Measurements from ENCODE around the gene PCDHGB1.
"Not testable (repeated sequence)": the region's sequence is repeated elsewhere in the genome, so short reads cannot be mapped to it uniquely, and the experiment has no call there.

Gene PCDHGB1

DNA sequence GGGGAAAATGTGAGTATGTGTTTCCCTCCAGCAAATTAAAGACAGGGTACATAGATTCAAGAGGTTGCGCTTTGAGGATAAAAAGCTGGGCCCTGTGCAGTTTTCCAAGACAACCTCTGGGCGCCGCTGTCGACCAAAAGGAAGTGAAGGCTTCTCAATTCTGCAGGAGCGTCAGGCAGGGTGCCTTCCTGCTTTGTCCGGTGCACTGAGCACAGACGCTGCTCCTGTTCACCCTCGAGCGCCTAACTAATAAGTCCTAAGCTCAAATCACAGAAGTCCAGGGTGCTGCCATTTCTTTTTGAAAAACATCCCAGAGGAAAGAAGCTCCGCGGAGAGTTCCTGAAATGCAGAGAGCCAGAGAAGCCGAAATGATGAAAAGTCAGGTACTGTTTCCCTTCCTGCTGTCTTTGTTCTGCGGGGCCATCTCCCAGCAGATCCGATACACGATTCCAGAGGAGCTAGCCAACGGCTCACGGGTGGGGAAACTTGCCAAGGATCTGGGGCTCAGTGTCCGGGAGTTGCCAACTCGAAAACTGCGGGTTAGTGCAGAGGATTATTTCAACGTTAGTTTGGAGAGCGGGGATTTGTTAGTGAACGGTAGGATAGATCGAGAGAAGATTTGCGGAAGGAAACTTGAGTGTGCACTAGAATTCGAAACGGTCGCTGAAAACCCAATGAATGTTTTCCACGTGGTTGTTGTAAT is at the start of gene PCDHGB1:
TSS of gene PCDHGB1 (plus strand) at position 183 of the 703 bp plus-strand sequence. CDS start at position 345, 162 bp downstream.
- intact Hi-C loops (cut with micrococcal nuclease), result no loop called here
- peaks cover 59% of the 10 kb centered on the region for H3K27me3 Mint-ChIP-seq
- H3K9me3 Mint-ChIP-seq, result peaks cover 61% of the 10 kb centered on the region
- H3K36me3 Mint-ChIP-seq (ENCODE audit: low read depth), result peaks cover 5% of the 10 kb centered on the region
- H3K4me3 Mint-ChIP-seq, result peak within 1 kb of the TSS; percentile 14
- H3K4me1 Mint-ChIP-seq (ENCODE audit: low read depth), result no peaks in the 10 kb centered on the region
- H3K27ac Mint-ChIP-seq, result no peak within 1 kb of the TSS

DNA sequence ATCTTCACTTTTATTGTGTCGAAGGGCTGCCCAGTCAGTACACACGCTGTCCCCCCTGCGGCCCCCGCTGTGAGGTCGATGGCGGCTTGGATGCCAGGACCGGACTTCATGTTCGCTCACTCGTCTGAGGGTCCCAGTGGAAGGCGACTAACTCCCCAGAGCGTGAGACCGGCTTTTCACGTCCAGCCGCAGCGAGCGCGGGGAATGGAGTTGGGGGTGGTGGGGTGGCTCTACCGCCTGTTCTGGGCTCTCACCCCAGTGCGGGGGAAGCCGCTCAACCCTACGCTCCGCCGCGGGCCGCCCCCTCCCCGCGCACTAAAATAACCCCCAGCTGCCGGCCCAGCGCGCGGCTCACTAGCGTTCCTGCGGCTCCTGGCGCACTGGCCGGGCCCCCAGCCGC is 46.1 kb upstream of the PCDHGB1 start, which contains the start of gene SLC25A2:
TSS of gene SLC25A2 (minus strand) at position 294 of the 400 bp plus-strand sequence. CDS start at position 110, 184 bp downstream.
- intact Hi-C loops (cut with micrococcal nuclease), result no loop called here
- no peaks in the 10 kb centered on the region for H3K27me3 Mint-ChIP-seq
- H3K4me3 Mint-ChIP-seq, result no peak within 1 kb of the TSS
- H3K9me3 Mint-ChIP-seq, result peaks cover 95% of the 10 kb centered on the region
- no peak within 1 kb of the TSS for H3K27ac Mint-ChIP-seq
- no peaks in the 10 kb centered on the region for H3K4me1 Mint-ChIP-seq (ENCODE audit: low read depth)
- peaks cover 11% of the 10 kb centered on the region for H3K36me3 Mint-ChIP-seq (ENCODE audit: low read depth)

DNA sequence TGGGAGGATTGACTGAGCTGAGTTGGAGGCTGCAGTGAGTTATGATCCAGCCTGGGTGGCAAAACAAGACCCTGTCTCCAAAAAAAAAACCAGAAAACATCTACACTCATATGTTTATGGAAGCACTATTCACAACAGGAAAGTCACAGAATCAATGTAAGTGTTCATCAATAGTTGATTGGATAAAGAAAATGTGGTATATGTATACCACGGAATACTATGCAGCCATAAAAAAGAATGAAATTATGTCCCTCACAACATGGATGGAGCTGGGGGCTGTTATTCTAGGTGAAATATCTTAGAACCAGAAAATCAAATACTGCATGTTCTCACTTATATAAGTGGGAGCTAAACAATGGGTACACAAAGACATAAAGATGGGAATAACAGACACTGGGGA is 43.3 kb upstream of the PCDHGB1 start:
- intact Hi-C loops (cut with micrococcal nuclease), result no loop called here
- Mint-ChIP-seq H3K27me3 (no peaks in the 10 kb centered on the region), H3K27ac (no peak overlapping the region), H3K36me3 (ENCODE audit: low read depth) (peaks cover 15% of the 10 kb centered on the region), H3K9me3 (peaks cover 93% of the 10 kb centered on the region), H3K4me3 (no peak overlapping the region), H3K4me1 (ENCODE audit: low read depth) (no peaks in the 10 kb centered on the region)

DNA sequence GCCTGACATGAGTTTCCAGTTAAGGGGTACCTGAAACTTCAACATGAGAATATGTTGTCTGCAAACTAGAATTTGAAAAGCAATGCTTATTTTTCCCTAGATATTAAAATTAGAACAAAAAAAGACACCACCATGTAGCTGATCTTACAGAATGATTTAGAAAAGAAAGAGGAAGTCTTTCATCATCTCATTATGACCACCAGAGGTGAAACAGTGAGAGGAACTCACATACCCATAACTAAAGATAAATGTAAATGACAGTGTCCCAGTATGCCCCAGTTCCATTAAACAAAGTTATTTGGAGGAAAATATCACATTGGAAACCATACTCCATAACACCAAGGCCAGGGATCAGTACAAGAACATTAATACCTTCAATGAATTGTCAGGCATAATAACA is 36.2 kb upstream of the PCDHGB1 start:
- Mint-ChIP-seq H3K36me3 (ENCODE audit: low read depth) (peaks cover 39% of the 10 kb centered on the region), H3K27ac (no peak overlapping the region)
- intact Hi-C loops (cut with micrococcal nuclease), result loop anchor here (10.0 kb wide), 2 partner anchors 49 to 549 kb away; no protein-coding TSS in a partner anchor

DNA sequence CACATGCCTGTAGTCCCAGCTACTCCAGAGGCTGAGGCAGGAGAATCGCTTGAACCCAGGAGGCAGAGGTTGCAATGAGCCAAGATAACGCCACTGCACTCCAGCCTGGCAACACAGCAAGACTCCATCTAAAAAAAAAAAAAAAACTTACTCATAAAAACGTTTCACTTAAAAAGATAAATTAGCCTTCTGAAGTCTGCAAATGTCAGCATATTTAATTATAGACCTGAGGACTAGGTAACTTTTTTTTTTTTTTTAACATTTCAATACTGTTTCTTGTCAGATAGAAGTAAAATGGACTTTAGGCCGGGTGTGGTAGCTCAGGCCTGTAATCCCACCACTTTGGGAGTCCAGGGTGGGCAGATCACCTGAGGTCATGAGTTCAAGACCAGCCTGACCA is 32.9 kb upstream of the PCDHGB1 start:
- intact Hi-C loops (cut with micrococcal nuclease), result loop anchor here (10.0 kb wide), 2 partner anchors 52 to 552 kb away; no protein-coding TSS in a partner anchor
- not testable (repeated sequence) for H3K27ac Mint-ChIP-seq, H3K4me3 Mint-ChIP-seq, H3K27me3 Mint-ChIP-seq
- H3K36me3 Mint-ChIP-seq (ENCODE audit: low read depth), result peaks cover 64% of the 10 kb centered on the region
- peaks cover 83% of the 10 kb centered on the region for H3K9me3 Mint-ChIP-seq
- H3K4me1 Mint-ChIP-seq (ENCODE audit: low read depth), result peaks cover 18% of the 10 kb centered on the region

More for the DNA sequence above, 36.2 kb upstream of the PCDHGB1 start:
- no peak overlapping the region for H3K4me3 Mint-ChIP-seq
- peaks cover 81% of the 10 kb centered on the region for H3K9me3 Mint-ChIP-seq
- H3K27me3 Mint-ChIP-seq, result no peaks in the 10 kb centered on the region
- H3K4me1 Mint-ChIP-seq (ENCODE audit: low read depth), result peaks cover 7% of the 10 kb centered on the region

DNA sequence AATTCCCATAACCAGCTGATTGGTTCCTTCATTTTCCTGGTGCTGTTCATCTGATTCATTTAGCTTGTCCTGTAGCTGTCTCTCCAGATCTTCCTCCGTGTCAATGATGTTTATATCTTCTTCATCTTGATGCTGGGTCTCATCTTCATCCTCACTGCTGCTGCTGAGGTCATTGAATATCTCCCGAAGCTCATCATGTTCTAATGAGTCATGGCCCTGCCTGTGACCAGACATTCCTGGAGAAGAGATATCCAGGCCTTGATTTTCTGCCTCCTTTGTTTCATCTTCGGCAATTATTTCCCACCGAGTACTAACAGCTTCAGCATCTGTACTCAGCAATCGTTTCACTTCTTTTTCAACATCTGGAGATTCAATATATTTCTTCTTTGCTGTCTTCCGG is 30.7 kb upstream of the PCDHGB1 start:
- peaks cover 6% of the 10 kb centered on the region for H3K27me3 Mint-ChIP-seq
- peaks cover 52% of the 10 kb centered on the region for H3K36me3 Mint-ChIP-seq (ENCODE audit: low read depth)
- H3K9me3 Mint-ChIP-seq, result peaks cover 69% of the 10 kb centered on the region
- H3K4me3 Mint-ChIP-seq, result no peak overlapping the region
- H3K27ac Mint-ChIP-seq, result no peak overlapping the region
- intact Hi-C loops (cut with micrococcal nuclease), result loop anchor here (10.0 kb wide), 2 partner anchors 54 to 554 kb away; no protein-coding TSS in a partner anchor
- peaks cover 18% of the 10 kb centered on the region for H3K4me1 Mint-ChIP-seq (ENCODE audit: low read depth)

DNA sequence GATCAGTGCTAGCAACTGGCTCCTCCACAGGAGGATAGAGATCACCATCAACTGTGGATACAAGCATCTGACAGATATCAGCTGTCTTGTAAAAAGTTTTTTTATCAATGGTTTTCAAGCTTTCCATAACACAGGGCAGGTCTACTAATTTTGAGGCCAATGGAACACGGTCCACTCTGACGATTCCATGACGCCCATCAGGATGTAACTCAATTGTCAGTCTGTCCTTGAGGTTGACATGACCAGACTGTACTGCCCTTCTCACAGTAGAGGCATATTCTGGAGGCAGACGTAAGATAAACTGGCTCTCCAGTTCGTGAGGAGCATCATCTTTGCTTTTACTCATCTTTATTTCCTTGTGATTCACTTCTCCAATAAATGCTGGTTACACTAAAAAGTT is 30.2 kb upstream of the PCDHGB1 start:
- H3K4me3 Mint-ChIP-seq, result peak overlapping the region; percentile 99
- peaks cover 18% of the 10 kb centered on the region for H3K4me1 Mint-ChIP-seq (ENCODE audit: low read depth)
- peak overlapping the region; percentile 100 for H3K27ac Mint-ChIP-seq
- H3K9me3 Mint-ChIP-seq, result peaks cover 69% of the 10 kb centered on the region
- H3K27me3 Mint-ChIP-seq, result peaks cover 6% of the 10 kb centered on the region
- peaks cover 52% of the 10 kb centered on the region for H3K36me3 Mint-ChIP-seq (ENCODE audit: low read depth)
- intact Hi-C loops (cut with micrococcal nuclease), result loop anchor here (10.0 kb wide), 4 partner anchors 55 to 555 kb away; partner anchors contain the start of genes PCDHGA10 and PCDHGB7

DNA sequence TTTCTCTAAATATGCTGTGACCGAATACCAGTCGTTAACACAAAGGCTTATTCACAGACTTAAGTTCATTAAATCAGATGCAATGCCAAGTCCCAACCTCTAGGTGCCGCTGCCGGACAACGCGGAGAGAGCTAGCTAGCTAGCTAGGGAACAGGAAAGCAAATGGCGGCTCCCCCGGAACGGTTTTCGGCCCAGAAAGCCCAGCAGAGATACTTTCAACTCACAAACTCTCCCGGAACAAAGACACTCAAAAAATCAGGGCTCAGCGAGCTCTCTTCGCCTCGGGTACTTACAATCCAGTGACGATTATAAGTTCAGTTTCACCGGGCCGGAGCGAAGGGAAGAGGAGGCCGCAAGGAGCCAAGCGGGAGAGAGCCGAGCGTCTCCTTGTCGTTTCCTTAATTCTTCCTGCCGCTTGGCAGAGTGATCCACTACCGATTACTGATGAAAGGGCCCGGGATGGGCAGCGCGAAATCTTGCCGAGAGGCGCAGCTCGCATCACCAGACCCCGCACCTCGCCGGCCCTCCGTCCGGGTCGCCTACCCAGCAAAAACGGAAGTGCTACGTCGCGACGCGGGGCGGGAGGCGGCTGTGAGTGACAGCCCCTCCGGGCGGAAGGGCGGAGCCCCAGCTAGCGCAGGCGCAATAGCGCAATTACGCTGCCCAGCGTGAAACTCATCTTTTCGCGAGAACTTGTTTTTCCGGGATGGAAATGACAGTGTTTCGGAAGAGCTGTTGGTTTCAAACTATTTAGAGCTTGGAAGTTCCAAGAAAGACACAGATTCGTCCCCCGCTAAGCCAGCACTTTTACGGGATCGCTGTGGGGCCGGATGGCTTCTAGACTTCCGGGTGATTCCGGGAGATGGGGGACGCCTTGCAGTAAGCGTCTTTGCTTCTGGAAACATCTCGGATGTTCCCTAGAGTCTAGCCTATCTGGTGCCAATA is 29.4 kb upstream of the PCDHGB1 start, which contains the start of gene TAF7:
TSS of gene TAF7 (minus strand) at position 560 of the 945 bp plus-strand sequence. CDS start 740 bp downstream, outside the sequence.
- intact Hi-C loops (cut with micrococcal nuclease), result loop anchor here (10.0 kb wide), 2 partner anchors 94 to 194 kb away; partner anchors contain the start of genes PCDHGA10 and PCDHGB7
- Mint-ChIP-seq H3K4me1 (ENCODE audit: low read depth) (peaks cover 13% of the 10 kb centered on the region), H3K4me3 (peak within 1 kb of the TSS; percentile 99), H3K27me3 (peaks cover 6% of the 10 kb centered on the region), H3K27ac (peak within 1 kb of the TSS; percentile 100), H3K36me3 (ENCODE audit: low read depth) (peaks cover 47% of the 10 kb centered on the region), H3K9me3 (peaks cover 64% of the 10 kb centered on the region)

DNA sequence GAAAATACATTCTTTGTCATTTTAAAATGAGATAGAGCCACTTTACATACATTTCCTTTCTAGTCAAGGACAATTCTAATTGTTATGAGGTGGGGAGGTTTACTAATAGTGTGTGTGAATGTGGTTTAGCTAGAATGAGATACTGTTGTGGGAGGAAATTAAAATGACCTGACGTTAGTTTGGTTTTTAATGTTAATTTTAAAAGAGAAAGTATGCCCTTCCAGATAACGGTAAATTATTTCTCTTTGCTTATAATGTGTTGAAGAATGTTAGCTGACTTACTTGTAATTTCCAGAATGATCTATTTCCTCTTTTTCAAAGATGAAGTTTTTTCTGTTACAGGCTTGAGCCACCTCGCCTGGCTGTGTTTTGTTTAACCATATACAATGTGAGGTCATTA is 27.6 kb upstream of the PCDHGB1 start:
- intact Hi-C loops (cut with micrococcal nuclease), result loop anchor here (10.0 kb wide), 2 partner anchors 93 to 193 kb away; partner anchors contain the start of genes PCDHGA10 and PCDHGB7
- H3K27me3 Mint-ChIP-seq, result peaks cover 20% of the 10 kb centered on the region
- peaks cover 73% of the 10 kb centered on the region for H3K9me3 Mint-ChIP-seq
- H3K4me3 Mint-ChIP-seq, result no peak overlapping the region
- peaks cover 40% of the 10 kb centered on the region for H3K36me3 Mint-ChIP-seq (ENCODE audit: low read depth)
- H3K4me1 Mint-ChIP-seq (ENCODE audit: low read depth), result peaks cover 17% of the 10 kb centered on the region
- no peak overlapping the region for H3K27ac Mint-ChIP-seq

DNA sequence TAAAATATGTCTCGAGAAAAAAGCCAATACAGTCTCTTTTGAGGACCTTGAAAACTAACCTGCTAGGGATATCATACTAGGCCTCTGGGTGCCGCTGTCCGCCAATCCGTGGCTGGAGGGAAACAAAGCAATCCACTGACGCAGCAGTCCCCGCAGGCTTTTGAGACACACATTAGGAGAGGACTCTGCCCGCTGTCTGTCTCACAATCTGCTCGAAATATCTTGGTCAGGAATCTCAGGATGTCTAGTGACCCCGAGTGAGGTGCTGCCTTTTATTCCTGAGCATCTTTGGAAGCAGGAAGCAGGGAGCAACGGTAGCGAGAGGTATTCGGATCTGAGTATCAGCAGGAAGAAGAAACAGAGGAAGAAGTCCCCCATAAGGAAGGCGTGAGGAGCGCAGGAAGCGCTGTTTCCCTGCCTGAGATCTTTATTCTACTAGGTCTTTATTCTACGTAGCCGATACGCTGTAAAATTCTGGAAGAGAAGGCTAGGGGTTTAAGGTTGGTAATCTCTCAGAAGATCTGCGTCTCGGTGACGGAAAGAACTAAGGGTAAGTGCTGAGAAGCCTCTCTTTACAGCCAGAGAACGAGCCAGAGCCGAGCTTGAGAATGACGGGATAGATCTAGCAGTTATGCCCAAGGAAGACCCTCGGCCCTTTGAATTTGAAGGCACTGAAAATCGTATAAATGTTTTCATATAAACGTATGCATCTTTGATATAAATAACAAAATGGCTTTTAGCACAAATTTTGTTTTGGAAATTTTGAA is 23.6 kb upstream of the PCDHGB1 start:
- Mint-ChIP-seq H3K9me3 (peaks cover 56% of the 10 kb centered on the region), H3K4me3 (peak overlapping the region; percentile 65), H3K27ac (no peak overlapping the region), H3K36me3 (ENCODE audit: low read depth) (peaks cover 7% of the 10 kb centered on the region), H3K4me1 (ENCODE audit: low read depth) (peaks cover 6% of the 10 kb centered on the region), H3K27me3 (peaks cover 49% of the 10 kb centered on the region)
- intact Hi-C loops (cut with micrococcal nuclease), result loop anchor here (10.0 kb wide), 2 partner anchors 89 to 189 kb away; partner anchors contain the start of genes PCDHGA10 and PCDHGB7

DNA sequence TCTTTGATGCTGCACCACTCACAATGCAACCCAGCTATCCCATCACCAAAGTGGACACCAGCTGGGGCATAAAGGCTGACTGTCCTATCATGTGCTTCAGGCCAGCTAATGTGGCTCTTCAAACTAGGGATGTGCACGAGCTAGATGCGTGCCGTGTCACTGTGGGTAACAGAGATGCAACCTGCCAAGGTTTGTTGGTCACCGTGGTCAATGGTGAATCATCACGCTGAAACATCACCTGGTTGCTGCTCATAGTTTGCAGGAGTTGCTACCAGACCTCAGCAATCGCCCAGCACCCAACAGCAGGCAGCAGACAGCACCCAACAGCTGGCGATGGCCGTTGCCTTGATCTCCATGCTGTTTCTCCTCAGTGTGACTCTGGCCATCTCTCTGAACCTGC is 21.7 kb upstream of the PCDHGB1 start:
- peaks cover 6% of the 10 kb centered on the region for H3K4me1 Mint-ChIP-seq (ENCODE audit: low read depth)
- H3K27ac Mint-ChIP-seq, result no peak overlapping the region
- peaks cover 63% of the 10 kb centered on the region for H3K27me3 Mint-ChIP-seq
- intact Hi-C loops (cut with micrococcal nuclease), result loop anchor here (10.0 kb wide), 2 partner anchors 87 to 187 kb away; partner anchors contain the start of genes PCDHGA10 and PCDHGB7
- H3K9me3 Mint-ChIP-seq, result peaks cover 59% of the 10 kb centered on the region
- no peaks in the 10 kb centered on the region for H3K36me3 Mint-ChIP-seq (ENCODE audit: low read depth)
- no peak overlapping the region for H3K4me3 Mint-ChIP-seq

DNA sequence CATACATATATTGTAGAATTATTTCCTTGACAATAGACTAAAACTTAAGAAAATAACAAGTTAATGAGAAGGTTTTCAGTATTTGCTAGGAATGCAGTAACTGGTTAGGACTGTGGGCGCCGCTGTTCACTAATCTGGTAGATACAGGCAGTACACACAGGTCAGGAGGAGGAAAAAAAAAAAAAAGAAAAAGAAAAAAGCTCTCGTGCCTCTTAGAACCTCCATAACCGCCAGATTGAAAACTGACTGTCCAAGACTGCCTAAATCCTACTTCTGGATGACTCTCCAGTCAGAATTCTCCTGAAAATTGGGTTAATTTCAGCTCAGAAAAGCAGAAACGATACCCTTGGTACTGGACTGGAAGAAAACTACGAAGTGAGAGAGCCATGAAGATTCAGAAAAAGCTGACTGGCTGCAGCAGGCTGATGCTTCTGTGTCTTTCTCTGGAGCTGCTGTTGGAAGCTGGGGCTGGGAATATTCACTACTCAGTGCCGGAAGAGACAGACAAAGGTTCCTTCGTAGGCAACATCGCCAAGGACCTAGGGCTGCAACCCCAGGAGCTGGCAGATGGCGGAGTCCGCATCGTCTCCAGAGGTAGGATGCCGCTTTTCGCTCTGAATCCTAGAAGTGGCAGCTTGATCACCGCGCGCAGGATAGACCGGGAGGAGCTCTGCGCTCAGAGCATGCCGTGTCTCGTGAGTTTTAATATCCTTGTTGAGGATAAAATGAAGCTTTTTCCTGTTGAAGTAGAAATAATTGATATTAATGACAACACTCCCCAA is 19.4 kb upstream of the PCDHGB1 start, which contains the start of gene PCDHGA1:
TSS of gene PCDHGA1 (plus strand) at position 216 of the 782 bp plus-strand sequence.
- H3K27ac Mint-ChIP-seq, result no peak within 1 kb of the TSS
- H3K27me3 Mint-ChIP-seq, result peaks cover 79% of the 10 kb centered on the region
- H3K4me3 Mint-ChIP-seq, result no peak within 1 kb of the TSS
- peaks cover 6% of the 10 kb centered on the region for H3K4me1 Mint-ChIP-seq (ENCODE audit: low read depth)
- H3K36me3 Mint-ChIP-seq (ENCODE audit: low read depth), result no peaks in the 10 kb centered on the region
- H3K9me3 Mint-ChIP-seq, result peaks cover 68% of the 10 kb centered on the region
- intact Hi-C loops (cut with micrococcal nuclease), result no loop called here

Measured in dendritic cell treated with granulocyte-macrophage colony-stimulating factor and Interleukin-4, amounts not matched to agents 40 ng/mL and 50 ng/mL, for 4 days (primary cell).